Activated CD4-positive, CD25-positive, alpha-beta regulatory T cell treated with anti-CD3 and anti-CD28 coated beads, Interleukin-2, amount 50 U/mL, for 72 hours (primary cell): ENCODE data around the gene ASZ1.

Experiments
- DNase-seq: peaks from one replicate; pipeline ENCODE4 v3.0.0; 2021

Gene ASZ1

GRCh38 chr7:117333168-117333567, 94.1 kb downstream of the ASZ1 start:
- no peak for DNase-seq

GRCh38 chr7:117332031-117332430, 95.3 kb downstream of the ASZ1 start:
- DNase-seq = no peak

DNA sequence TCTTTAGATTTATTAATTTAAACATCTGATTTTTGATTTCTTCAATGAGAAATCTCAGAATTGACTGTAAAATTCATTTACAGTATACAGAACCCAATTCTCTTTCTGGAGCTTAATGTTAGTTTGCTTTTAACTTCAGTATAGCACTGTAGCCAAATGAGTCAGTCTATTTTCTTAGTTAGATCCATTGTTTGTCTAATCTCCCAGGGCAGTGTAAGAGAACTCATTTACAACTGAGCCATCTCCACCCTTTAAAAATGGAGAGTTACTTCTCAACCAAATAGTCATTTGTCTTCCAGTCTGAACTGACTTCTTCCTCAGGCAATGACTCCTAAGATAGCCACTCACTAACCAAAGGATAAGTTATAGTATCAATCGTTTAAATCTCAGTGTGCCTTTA, 101.5 kb downstream of the ASZ1 start:
- no peak for DNase-seq

DNA sequence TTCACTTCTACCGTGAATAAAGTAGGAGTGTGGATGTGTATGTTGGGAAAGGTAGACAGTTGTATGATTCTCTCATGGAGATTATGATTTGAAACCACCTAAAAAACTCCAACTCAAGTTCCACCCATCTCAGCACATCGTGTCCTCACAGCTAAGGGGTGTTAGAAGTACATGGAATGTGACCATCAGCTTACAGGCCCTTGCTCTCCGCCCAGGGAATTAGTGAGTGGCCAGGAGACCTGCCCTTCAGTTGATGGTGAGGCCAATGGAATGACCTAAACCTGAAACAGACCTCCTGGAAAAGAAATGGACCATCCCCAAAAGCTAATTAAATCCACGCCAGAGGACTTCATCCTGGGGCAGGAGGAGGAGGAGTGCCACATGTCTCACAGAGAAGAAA, 102.3 kb downstream of the ASZ1 start:
- DNase-seq = no peak

GRCh38 chr7:117323851-117324711, 103.2 kb downstream of the ASZ1 start:
- no peak for DNase-seq

DNA sequence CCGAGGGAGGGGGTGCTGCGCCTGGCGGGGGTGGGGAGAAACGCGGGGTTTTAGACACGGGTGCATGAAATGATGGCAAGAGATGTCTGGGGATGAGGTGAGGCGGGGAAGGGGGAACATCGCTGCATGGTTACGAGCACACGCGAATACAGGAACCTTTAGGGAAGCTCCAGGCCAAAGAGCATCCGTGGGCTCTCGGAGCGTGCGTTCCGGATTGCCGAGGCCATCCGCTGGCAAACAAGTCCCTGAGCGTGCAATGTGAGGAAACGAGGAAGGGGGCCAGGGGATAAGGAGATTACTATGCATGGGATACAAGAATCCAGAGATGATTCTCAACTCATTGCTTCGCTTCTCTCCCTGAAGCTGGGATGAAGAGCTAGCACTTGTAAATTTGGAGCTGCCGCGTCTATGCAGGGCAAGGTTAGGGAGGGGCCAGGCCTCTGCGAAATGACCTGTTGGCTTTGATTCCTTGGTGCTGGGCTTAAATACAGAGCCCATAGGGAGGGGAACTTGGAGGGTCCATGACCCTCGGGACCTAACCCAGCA, 103.9 kb downstream of the ASZ1 start:
- DNase-seq = no peak

GRCh38 chr7:117322741-117323304, 104.5 kb downstream of the ASZ1 start, which contains the start of gene WNT2:
TSS of gene WNT2 (minus strand) at chr7:117323058. CDS start at chr7:117322989, 69 bp downstream.
- DNase-seq = no peak

GRCh38 chr7:117320523-117320922, 106.8 kb downstream of the ASZ1 start:
- no peak for DNase-seq

GRCh38 chr7:117319181-117319580, 108.1 kb downstream of the ASZ1 start:
- DNase-seq = no peak

GRCh38 chr7:117313582-117313981, 113.7 kb downstream of the ASZ1 start:
- no peak for DNase-seq
